H1 (cell line): ENCODE results near the gene DTWD1. TPM values are rescaled to one million over a fixed set of nuclear protein-coding genes. Genes with fewer than 3 reads are reported as not detected.

Source experiments
- CTCF ChIA-PET: fragments of 300-600 bp; sonication (Branson Sonifier 250); formaldehyde crosslinking; loops from one replicate; lab custom pipeline; 2021; ENCODE audit not compliant: partially characterized antibody; lab: Charles Lee
- POLR2A ChIA-PET: fragments of 300-600 bp; sonication (Branson Sonifier 250); formaldehyde crosslinking; loops from one replicate; lab custom pipeline; 2021; ENCODE audit warnings: inconsistent platforms; ENCODE audit not compliant: partially characterized antibody; lab: Charles Lee
- DNase-seq, 2 experiments: peaks; one replicate each; pipeline versions ENCODE4 v3.0.0 to v3.0.0-alpha.2; 2010 to 2022; ENCODE audit warnings: low spot score in 2 of 2, low read depth in 1 of 2, mixed read lengths in 1 of 2
- FAIRE-seq: peaks from 2 replicates; lab custom pipeline; 2011; peaks lifted over from hg19 to GRCh38; lab: Jason Lieb, UNC
- H2AFZ ChIP-seq: 2 replicates; pipeline ENCODE4 v1.8.1; 2012; ENCODE audit warnings: low read length, inconsistent platforms
- H2AK5ac ChIP-seq: 2 replicates; pipeline ENCODE4 v1.6.1; 2013; ENCODE audit warnings: low read depth, low read length
- H2BK120ac ChIP-seq: replicated peaks from 2 replicates; pipeline ENCODE3; 2013; ENCODE audit warnings: low read depth, low read length, inconsistent platforms
- H2BK12ac ChIP-seq: 2 replicates; pipeline ENCODE4 v1.6.1; 2013; ENCODE audit warnings: low read depth, low read length
- H2BK15ac ChIP-seq: 2 replicates; pipeline ENCODE4 v1.6.1; 2013; ENCODE audit warnings: low read length
- H2BK20ac ChIP-seq: 2 replicates; pipeline ENCODE4 v1.6.1; 2013; ENCODE audit warnings: low read length
- H2BK5ac ChIP-seq: 2 replicates; pipeline ENCODE4 v1.6.1; 2013; ENCODE audit warnings: low read depth, low read length
- H3K14ac ChIP-seq: 2 replicates; pipeline ENCODE4 v1.6.1; 2013; ENCODE audit warnings: inconsistent platforms; ENCODE audit not compliant: insufficient read length
- H3K18ac ChIP-seq: 2 replicates; pipeline ENCODE4 v1.6.1; 2013; ENCODE audit warnings: low read length; ENCODE audit errors: extremely low read depth
- H3K23ac ChIP-seq: 2 replicates; pipeline ENCODE4 v1.6.1; 2013; ENCODE audit warnings: inconsistent platforms; ENCODE audit not compliant: insufficient read length
- H3K23me2 ChIP-seq: 2 replicates; pipeline ENCODE4 v1.6.1; 2013; ENCODE audit warnings: low read depth, low read length
- H3K27ac ChIP-seq: 2 replicates; pipeline ENCODE4 v1.6.1; 2011; ENCODE audit warnings: low read depth, low read length, inconsistent platforms
- H3K27me3 ChIP-seq, 4 experiments: replicated peaks in 1 of 4; 1 replicate in 1 of 4; 2 replicates in 3 of 4; pipeline versions ENCODE4 v1.6.1 to v1.8.1; 2011 to 2013; ENCODE audit warnings: low read length in 3 of 4, mild to moderate bottlenecking in 3 of 4, inconsistent platforms in 2 of 4, mixed read lengths in 2 of 4, moderate library complexity in 1 of 4; ENCODE audit not compliant: control insufficient read depth in 3 of 4, insufficient read depth in 3 of 4; ENCODE audit errors: extremely low read depth in 1 of 4
- H3K36me3 ChIP-seq, 4 experiments: 2 replicates each; pipeline versions ENCODE4 v1.6.1 to v1.8.1; 2011 to 2013; ENCODE audit warnings: mild to moderate bottlenecking in 4 of 4, low read length in 3 of 4, moderate library complexity in 2 of 4, control low read depth in 1 of 4, inconsistent platforms in 1 of 4; ENCODE audit not compliant: insufficient read depth in 4 of 4, control insufficient read depth in 2 of 4
- H3K4ac ChIP-seq: replicated peaks from 2 replicates; pipeline ENCODE3; 2013; ENCODE audit warnings: low read length, low read depth, mixed read lengths, inconsistent platforms; ENCODE audit not compliant: insufficient read length
- H3K4me1 ChIP-seq, 4 experiments: replicated peaks in 1 of 4; 1 replicate in 1 of 4; 2 replicates in 3 of 4; pipeline versions ENCODE4 v1.6.1 to v1.8.1; 2011 to 2013; ENCODE audit warnings: low read length in 3 of 4, inconsistent platforms in 2 of 4, mixed read lengths in 1 of 4; ENCODE audit not compliant: insufficient read depth in 4 of 4, control insufficient read depth in 3 of 4
- H3K4me2 ChIP-seq, 2 experiments: 2 replicates each; pipeline versions ENCODE4 v1.6.1 to v1.8.1; 2011 to 2013; ENCODE audit warnings: low read depth in 2 of 2, low read length in 2 of 2, control low read depth in 1 of 2, inconsistent platforms in 1 of 2, mild to moderate bottlenecking in 1 of 2; ENCODE audit not compliant: insufficient read depth in 1 of 2
- H3K4me3 ChIP-seq, 4 experiments: fragments of 200-600, 300-600 bp in 1 of 4; sonication (generic), shearing (Covaris generic), sonication (Bioruptor Twin) in 1 of 4; 2 replicates each; pipeline versions ENCODE4 v1.5.1 to v1.8.1; 2011 to 2016; ENCODE audit warnings: low read length in 4 of 4, low read depth in 3 of 4, control low read depth in 2 of 4, inconsistent platforms in 2 of 4, mild to moderate bottlenecking in 2 of 4, mixed read lengths in 1 of 4, moderate library complexity in 1 of 4; ENCODE audit not compliant: insufficient read depth in 2 of 4; ENCODE audit errors: extremely low read depth in 1 of 4
- H3K56ac ChIP-seq: replicated peaks from 2 replicates; pipeline ENCODE3; 2013; ENCODE audit warnings: low read depth, mild to moderate bottlenecking, mixed read lengths, low read length, inconsistent platforms; ENCODE audit not compliant: insufficient read length
- H3K79me1 ChIP-seq: 2 replicates; pipeline ENCODE4 v1.6.1; 2013; ENCODE audit warnings: low read depth, low read length, control low read depth
- H3K79me2 ChIP-seq, 2 experiments: 2 replicates each; pipeline versions ENCODE4 v1.6.1 to v1.8.1; 2012 to 2013; ENCODE audit warnings: low read length in 2 of 2, mild to moderate bottlenecking in 2 of 2, inconsistent platforms in 1 of 2; ENCODE audit not compliant: insufficient read depth in 2 of 2, control insufficient read depth in 1 of 2
- H3K9ac ChIP-seq, 4 experiments: replicated peaks in 1 of 4; 1 replicate in 1 of 4; 2 replicates in 3 of 4; pipeline versions ENCODE4 v1.6.1 to v1.8.1; 2011 to 2013; ENCODE audit warnings: low read depth in 3 of 4, low read length in 3 of 4, control low read depth in 2 of 4, mild to moderate bottlenecking in 2 of 4, moderate library complexity in 2 of 4, inconsistent platforms in 1 of 4; ENCODE audit errors: extremely low read depth in 1 of 4
- H3K9me3 ChIP-seq, 2 experiments: 2 replicates each; pipeline versions ENCODE4 v1.6.1 to v1.8.1; 2012 to 2013; ENCODE audit warnings: mild to moderate bottlenecking in 2 of 2, moderate library complexity in 2 of 2, control low read depth in 1 of 2, inconsistent platforms in 1 of 2, low read depth in 1 of 2, low read length in 1 of 2, mixed read lengths in 1 of 2; ENCODE audit not compliant: insufficient read depth in 2 of 2
- H4K20me1 ChIP-seq, 2 experiments: replicated peaks in 1 of 2; 2 replicates each; pipeline versions ENCODE3 to v1.8.1; 2011 to 2013; ENCODE audit warnings: inconsistent platforms in 2 of 2, low read length in 2 of 2, mild to moderate bottlenecking in 1 of 2; ENCODE audit not compliant: insufficient read depth in 2 of 2, control insufficient read depth in 1 of 2
- H4K5ac ChIP-seq: 2 replicates; pipeline ENCODE4 v1.6.1; 2013; ENCODE audit warnings: low read length, low read depth, mixed read lengths, inconsistent platforms; ENCODE audit not compliant: insufficient read length
- H4K8ac ChIP-seq: 2 replicates; pipeline ENCODE4 v1.8.0; 2013; ENCODE audit warnings: mild to moderate bottlenecking, moderate library complexity, low read length, inconsistent platforms; ENCODE audit not compliant: insufficient read depth; ENCODE audit errors: extremely low read depth
- H4K91ac ChIP-seq: replicated peaks from 2 replicates; pipeline ENCODE3; 2013; ENCODE audit warnings: low read length, mixed read lengths, inconsistent platforms; ENCODE audit not compliant: insufficient read length
- ATF2 ChIP-seq: IDR thresholded peaks from 2 replicates; pipeline ENCODE4 v1.6.1; 2012; ENCODE audit warnings: low read length, inconsistent platforms
- BRCA1 ChIP-seq: IDR thresholded peaks from 2 replicates; pipeline ENCODE4 v1.6.1; 2012; ENCODE audit warnings: low read depth, low read length, improper control_type of control experiment
- EGR1 ChIP-seq: IDR thresholded peaks from 2 replicates; pipeline ENCODE4 v1.6.1; 2011; ENCODE audit warnings: low read depth, low read length, borderline replicate concordance
- EZH2 ChIP-seq: fragments of 200-600 bp; sonication (generic); IDR thresholded peaks from 2 replicates; pipeline ENCODE4 v1.7.1; 2012; ENCODE audit warnings: low read depth, mild to moderate bottlenecking, moderate library complexity, low read length, inconsistent platforms; ENCODE audit not compliant: severe bottlenecking
- MAFK ChIP-seq: IDR thresholded peaks from 2 replicates; pipeline ENCODE4 v1.6.1; 2012; ENCODE audit warnings: low read depth, mild to moderate bottlenecking, improper control_type of control experiment, low read length
- NANOG ChIP-seq: IDR thresholded peaks from 2 replicates; pipeline ENCODE4 v1.6.1; 2011; ENCODE audit warnings: low read length, low read depth, mild to moderate bottlenecking, inconsistent platforms; ENCODE audit not compliant: insufficient read depth, poor library complexity, severe bottlenecking
- NRF1 ChIP-seq: IDR thresholded peaks from 2 replicates; pipeline ENCODE4 v1.6.1; 2011; ENCODE audit warnings: mild to moderate bottlenecking, low read depth, low read length, improper control_type of control experiment
- RXRA ChIP-seq: IDR thresholded peaks from 2 replicates; pipeline ENCODE4 v1.6.1; 2011; ENCODE audit warnings: low read depth, mild to moderate bottlenecking, low read length, moderate library complexity; ENCODE audit not compliant: insufficient read depth
- WGBS, 2 experiments: shearing (Covaris generic) in 1 of 2; methylation state at CpG; one replicate each; pipeline versions ENCODE4 v1.1.6 to v1.1.7; 2013 to 2015; ENCODE audit warnings: low lambda C conversion rate in 2 of 2, mixed read lengths in 2 of 2, inconsistent platforms in 1 of 2, low coverage in 1 of 2, missing lambda C conversion rate in 1 of 2; ENCODE audit not compliant: insufficient replicate concordance in 2 of 2, insufficient coverage in 1 of 2, insufficient read length in 1 of 2; ENCODE audit errors: extremely low coverage in 1 of 2, missing lambda C conversion rate in 1 of 2; 5-methylcytosine and 5-hydroxymethylcytosine counted together
- polyA plus RNA-seq, 7 experiments: library from polyadenylated mRNA; depleted of rRNA in 3 of 7; stranded (reverse) in 5 of 7; unstranded in 2 of 7; fragments of >200 nt in 5 of 7; fragments of 200-250 nt in 2 of 7; gene quantifications; 1 replicate in 5 of 7; 2 replicates in 1 of 7; 4 replicates in 1 of 7; pipeline versions ENCODE4 v1.2.1 to v1.2.3, GENCODE V29; 2011 to 2013; ENCODE audit warnings: missing spikeins in 2 of 7, mixed read lengths in 2 of 7
- total RNA-seq: library from RNA; stranded (reverse); fragmentation: NEBNext Ultra II Directional; extraction: Animal tissue kit (Norgen Biotek cat#: 25700); gene quantifications from 2 replicates; pipeline ENCODE4 v1.2.1, GENCODE V29; 2021
- TF ChIP-seq, protein P1 (sequence below): IDR thresholded peaks from 2 replicates; pipeline ENCODE4 v1.6.1; 2012; ENCODE audit warnings: inconsistent platforms

The DTWD1 gene
- total and polyA plus RNA-seq, 2 of the 8 experiments (the other 6 are each of a cell fraction or from before 2014, with no cell fraction given) = 10.4 to 32.4 TPM

DNA sequence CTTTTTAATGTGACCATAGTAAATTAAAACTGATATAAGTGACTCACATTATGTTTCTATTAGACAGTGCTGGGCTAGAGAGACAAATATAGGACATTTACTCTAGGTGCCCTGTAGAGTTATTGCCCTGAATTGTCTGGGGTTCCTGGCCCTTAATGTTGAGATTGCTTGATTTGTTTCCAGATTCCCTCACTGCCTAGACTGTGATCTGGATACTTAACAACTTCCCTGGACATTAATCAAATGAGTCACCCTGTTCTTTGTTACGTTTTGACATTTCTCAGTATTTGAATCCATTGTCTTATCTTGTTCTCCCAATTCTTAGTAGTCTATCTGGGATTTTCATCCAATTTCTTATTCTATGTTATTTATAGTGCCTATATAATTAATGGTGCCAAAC, 65.8 kb downstream of the DTWD1 start:
- no peak overlapping the region for H3K18ac ChIP-seq
- ChIA-PET POLR2A (no interaction called here), CTCF (no interaction called here)
- no peak overlapping the region for H4K8ac ChIP-seq
- H3K79me1 ChIP-seq = no peaks in the 10 kb centered on the region
- no peak overlapping the region for H2BK20ac ChIP-seq
- DNase-seq (no peak), FAIRE-seq (no peak)
- no peaks in the 10 kb centered on the region; the same call in 1 of the 2 replicates for H3K23me2 ChIP-seq
- no peak overlapping the region for H2BK120ac ChIP-seq
- H3K27ac ChIP-seq = no peak overlapping the region
- WGBS, 2 experiments = 74% methylated on average over 1 of the region's 1 CpG; no CpG with 5 or more reads in 1 of the 2 experiments
- H3K4ac ChIP-seq = no peak overlapping the region
- H4K20me1 ChIP-seq = no peaks in the 10 kb centered on the region
- H2BK12ac ChIP-seq = no peak overlapping the region
- no peak overlapping the region for H4K5ac ChIP-seq
- H2BK5ac ChIP-seq = no peak overlapping the region
- no peak overlapping the region for H3K4me2 ChIP-seq
- no peak overlapping the region for H2AK5ac ChIP-seq
- no peaks in the 10 kb centered on the region for H3K27me3 ChIP-seq
- H3K79me2 ChIP-seq = no peaks in the 10 kb centered on the region
- no peak overlapping the region for H4K91ac ChIP-seq
- no peak overlapping the region for H3K14ac ChIP-seq
- no peak overlapping the region for H3K9ac ChIP-seq
- no peak overlapping the region for H2BK15ac ChIP-seq
- no peak overlapping the region for H3K23ac ChIP-seq
- no peak overlapping the region for H3K56ac ChIP-seq
- no peak overlapping the region for H3K4me3 ChIP-seq
- no peak overlapping the region for H2AFZ ChIP-seq
- no peaks in the 10 kb centered on the region for H3K9me3 ChIP-seq
- no peaks in the 10 kb centered on the region for H3K36me3 ChIP-seq
- no peaks in the 10 kb centered on the region for H3K4me1 ChIP-seq
- TF ChIP-seq EZH2 (no peak), NRF1 (no peak), BRCA1 (no peak), MAFK (no peak), RXRA (no peak), EGR1 (no peak), ATF2 (no peak), NANOG (no peak)
- TF ChIP-seq, protein P1, sequence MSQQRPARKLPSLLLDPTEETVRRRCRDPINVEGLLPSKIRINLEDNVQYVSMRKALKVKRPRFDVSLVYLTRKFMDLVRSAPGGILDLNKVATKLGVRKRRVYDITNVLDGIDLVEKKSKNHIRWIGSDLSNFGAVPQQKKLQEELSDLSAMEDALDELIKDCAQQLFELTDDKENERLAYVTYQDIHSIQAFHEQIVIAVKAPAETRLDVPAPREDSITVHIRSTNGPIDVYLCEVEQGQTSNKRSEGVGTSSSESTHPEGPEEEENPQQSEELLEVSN = no peak
